Parathyroid adenoma (tissue), 2 donors: Measurements from ENCODE around the gene CACNA1D.

Experiments
- H2AFZ ChIP-seq: fragments of 300-600 bp; sonication (generic); one replicate; pipeline ENCODE4 v1.7.0; 2017; ENCODE audit warnings: antibody characterized with exemption, mild to moderate bottlenecking
- H3K27ac ChIP-seq: fragments of 300-600 bp; sonication (generic); one replicate; pipeline ENCODE4 v1.7.0; 2017
- H3K27me3 ChIP-seq: fragments of 300-600 bp; sonication (generic); one replicate; pipeline ENCODE4 v1.7.0; 2017; ENCODE audit warnings: low read length; ENCODE audit not compliant: control insufficient read depth, insufficient read depth
- H3K36me3 ChIP-seq: fragments of 300-600 bp; sonication (generic); one replicate; pipeline ENCODE4 v1.7.0; 2017; ENCODE audit warnings: low read length; ENCODE audit not compliant: control insufficient read depth, insufficient read depth
- H3K4me1 ChIP-seq: fragments of 300-600 bp; sonication (generic); one replicate; pipeline ENCODE4 v1.7.0; 2017; ENCODE audit warnings: control low read depth
- H3K4me2 ChIP-seq: fragments of 300-600 bp; sonication (generic); one replicate; pipeline ENCODE4 v1.7.0; 2017; ENCODE audit warnings: low read length
- H3K4me3 ChIP-seq: fragments of 300-600 bp; sonication (generic); one replicate; pipeline ENCODE4 v1.7.0; 2017; ENCODE audit warnings: low read depth, low read length
- H3K79me2 ChIP-seq: fragments of 300-600 bp; sonication (generic); one replicate; pipeline ENCODE4 v1.7.0; 2017; ENCODE audit warnings: control low read depth
- H3K9ac ChIP-seq: fragments of 300-600 bp; sonication (generic); one replicate; pipeline ENCODE4 v1.7.0; 2017; ENCODE audit warnings: mild to moderate bottlenecking
- H3K9me3 ChIP-seq: fragments of 300-600 bp; sonication (generic); one replicate; pipeline ENCODE4 v1.7.0; 2017; ENCODE audit warnings: low read length; ENCODE audit not compliant: control insufficient read depth
- CTCF ChIP-seq: fragments of 300-600 bp; sonication (generic); IDR thresholded peaks from one replicate; pipeline ENCODE4 v1.7.0; 2017; ENCODE audit warnings: antibody characterized with exemption, mild to moderate bottlenecking
- donor health status: primary hyperparathyroidism.

CACNA1D gene

GRCh38 chr3:53510508-53510907 lies 16.1 kb downstream of the CACNA1D start:
- H3K9me3 ChIP-seq, result no peaks in the 10 kb centered on the region
- no peaks in the 10 kb centered on the region for H3K36me3 ChIP-seq
- H3K4me1 ChIP-seq, result no peaks in the 10 kb centered on the region
- TF ChIP-seq CTCF, result no peak
- no peak overlapping the region for H3K4me3 ChIP-seq
- H3K4me2 ChIP-seq, result no peak overlapping the region
- no peaks in the 10 kb centered on the region for H3K79me2 ChIP-seq
- H3K27me3 ChIP-seq, result no peaks in the 10 kb centered on the region
- H2AFZ ChIP-seq, result no peak overlapping the region
- H3K27ac ChIP-seq, result no peak overlapping the region
- H3K9ac ChIP-seq, result no peak overlapping the region

GRCh38 chr3:53511246-53511645 lies 16.8 kb downstream of the CACNA1D start:
- no peaks in the 10 kb centered on the region for H3K36me3 ChIP-seq
- no peaks in the 10 kb centered on the region for H3K9me3 ChIP-seq
- H3K9ac ChIP-seq, result no peak overlapping the region
- H3K27ac ChIP-seq, result no peak overlapping the region
- no peaks in the 10 kb centered on the region for H3K4me1 ChIP-seq
- no peak for TF ChIP-seq CTCF
- H3K27me3 ChIP-seq, result no peaks in the 10 kb centered on the region
- no peaks in the 10 kb centered on the region for H3K79me2 ChIP-seq
- no peak overlapping the region for H3K4me3 ChIP-seq
- H2AFZ ChIP-seq, result no peak overlapping the region
- no peak overlapping the region for H3K4me2 ChIP-seq

GRCh38 chr3:53513556-53514190 lies 19.3 kb downstream of the CACNA1D start:
- Histone ChIP-seq H3K27me3 (no peaks in the 10 kb centered on the region), H3K36me3 (no peaks in the 10 kb centered on the region)

GRCh38 chr3:53516339-53516738 lies 21.9 kb downstream of the CACNA1D start:
- no peak for TF ChIP-seq CTCF
- no peaks in the 10 kb centered on the region for H3K27me3 ChIP-seq
- no peaks in the 10 kb centered on the region for H3K9me3 ChIP-seq
- no peak overlapping the region for H3K9ac ChIP-seq
- H3K4me2 ChIP-seq, result no peak overlapping the region
- H2AFZ ChIP-seq, result no peak overlapping the region
- H3K36me3 ChIP-seq, result no peaks in the 10 kb centered on the region
- no peak overlapping the region for H3K27ac ChIP-seq
- H3K79me2 ChIP-seq, result no peaks in the 10 kb centered on the region
- no peak overlapping the region for H3K4me3 ChIP-seq
- H3K4me1 ChIP-seq, result peaks cover 9% of the 10 kb centered on the region

More at GRCh38 chr3:53513556-53514190, 19.3 kb downstream of the CACNA1D start:
- H3K4me2 ChIP-seq, result no peak overlapping the region
- H3K9me3 ChIP-seq, result no peaks in the 10 kb centered on the region
- peak; percentile 20 for TF ChIP-seq CTCF
- no peaks in the 10 kb centered on the region for H3K79me2 ChIP-seq
- no peak overlapping the region for H3K4me3 ChIP-seq
- peaks cover 2% of the 10 kb centered on the region for H3K4me1 ChIP-seq
- H3K9ac ChIP-seq, result no peak overlapping the region
- no peak overlapping the region for H3K27ac ChIP-seq
- H2AFZ ChIP-seq, result no peak overlapping the region

- H3K36me3 ChIP-seq, result no peaks in the 10 kb centered on the region
- H3K4me1 ChIP-seq, result peaks cover 13% of the 10 kb centered on the region
- H3K9ac ChIP-seq, result no peak overlapping the region
- H3K9me3 ChIP-seq, result no peaks in the 10 kb centered on the region
- H2AFZ ChIP-seq, result peak overlapping the region; percentile 34
- TF ChIP-seq CTCF, result no peak
- H3K27ac ChIP-seq, result no peak overlapping the region
- H3K4me3 ChIP-seq, result no peak overlapping the region
- H3K79me2 ChIP-seq, result no peaks in the 10 kb centered on the region
- no peaks in the 10 kb centered on the region for H3K27me3 ChIP-seq
- H3K4me2 ChIP-seq, result no peak overlapping the region
These were observed 24.1 kb downstream of the CACNA1D start for GRCh38 chr3:53518495-53518981.
